SK-N-SH treated with all-trans-retinoic acid at 6 μM for 48 hours (cell line): ENCODE data around the gene DNAH8.

Experiments used
- ATAC-seq: fragments of 200-7000 bp; cut with Tn5 transposase; 3 replicates; pipeline ENCODE4 v1.9.1; 2020; ENCODE audit warnings: mild to moderate bottlenecking, moderate library complexity
- ARNTL ChIP-seq: fragments of 450-650 bp; formaldehyde crosslinking; IDR thresholded peaks from 2 replicates; pipeline ENCODE4 v1.5.0; 2020; ENCODE audit warnings: low read depth, mild to moderate bottlenecking, moderate library complexity, borderline replicate concordance
- BACH2 ChIP-seq: fragments of 250-450 bp; sonication (Bioruptor Pico); IDR thresholded peaks from 2 replicates; pipeline ENCODE4 v1.9.0; 2021; ENCODE audit warnings: mild to moderate bottlenecking, borderline replicate concordance
- CREB5 ChIP-seq: fragments of 250-450 bp; sonication (Bioruptor Pico); IDR thresholded peaks from 2 replicates; pipeline ENCODE4 v1.5.1; 2020; ENCODE audit warnings: low read depth, mild to moderate bottlenecking, moderate library complexity
- CSDC2 ChIP-seq: fragments of 250-450 bp; sonication (Bioruptor Pico); IDR thresholded peaks from 2 replicates; pipeline ENCODE4 v1.5.0; 2020; ENCODE audit warnings: mild to moderate bottlenecking, moderate library complexity
- CSRNP3 ChIP-seq: fragments of 250-450 bp; sonication (Bioruptor Pico); IDR thresholded peaks from 2 replicates; pipeline ENCODE4 v1.5.1; 2021; ENCODE audit warnings: mild to moderate bottlenecking, moderate library complexity
- ESRRG ChIP-seq: fragments of 250-450 bp; sonication (Bioruptor Pico); IDR thresholded peaks from 2 replicates; pipeline ENCODE4 v1.6.1; 2021; ENCODE audit warnings: mild to moderate bottlenecking
- GLIS3 ChIP-seq: fragments of 250-450 bp; sonication (Bioruptor Pico); IDR thresholded peaks from 2 replicates; pipeline ENCODE4 v1.5.0; 2020; ENCODE audit warnings: mild to moderate bottlenecking, moderate library complexity
- ISL1 ChIP-seq: fragments of 250-450 bp; sonication (Bioruptor Pico); IDR thresholded peaks from 2 replicates; pipeline ENCODE4 v2.1.2; 2022; ENCODE audit warnings: mild to moderate bottlenecking, moderate library complexity
- OSR1 ChIP-seq: fragments of 250-450 bp; sonication (Bioruptor Pico); IDR thresholded peaks from 2 replicates; pipeline ENCODE4 v1.8.0; 2022; ENCODE audit warnings: moderate library complexity, mild to moderate bottlenecking, inconsistent platforms
- PATZ1 ChIP-seq: fragments of 250-450 bp; sonication (Bioruptor Pico); IDR thresholded peaks from 2 replicates; pipeline ENCODE4 v1.8.0; 2020; ENCODE audit warnings: mild to moderate bottlenecking, moderate library complexity, borderline replicate concordance
- POU6F1 ChIP-seq: fragments of 250-450 bp; sonication (Bioruptor Pico); IDR thresholded peaks from 2 replicates; pipeline ENCODE4 v1.8.0; 2021; ENCODE audit warnings: low read depth, mild to moderate bottlenecking, moderate library complexity, borderline replicate concordance
- PPARA ChIP-seq: fragments of 250-450 bp; sonication (Bioruptor Pico); IDR thresholded peaks from 2 replicates; pipeline ENCODE4 v1.5.0; 2020; ENCODE audit warnings: mild to moderate bottlenecking, borderline replicate concordance
- RARB ChIP-seq: fragments of 250-450 bp; sonication (Bioruptor Pico); IDR thresholded peaks from 2 replicates; pipeline ENCODE4 v1.8.0; 2021; ENCODE audit warnings: mild to moderate bottlenecking, moderate library complexity
- SNAI2 ChIP-seq: fragments of 250-450 bp; sonication (Bioruptor Pico); IDR thresholded peaks from 2 replicates; pipeline ENCODE4 v1.5.0; 2020; ENCODE audit warnings: mild to moderate bottlenecking, moderate library complexity
- TOX ChIP-seq: fragments of 250-450 bp; sonication (Bioruptor Pico); IDR thresholded peaks from 2 replicates; pipeline ENCODE4 v1.8.0; 2021; ENCODE audit warnings: mild to moderate bottlenecking, moderate library complexity, borderline replicate concordance
- TSHZ2 ChIP-seq: fragments of 250-450 bp; sonication (Bioruptor Pico); IDR thresholded peaks from 2 replicates; pipeline ENCODE4 v1.5.0; 2020; ENCODE audit warnings: mild to moderate bottlenecking, moderate library complexity
- ZC3H10 ChIP-seq: fragments of 250-450 bp; sonication (Bioruptor Pico); IDR thresholded peaks from 2 replicates; pipeline ENCODE4 v1.5.1; 2021; ENCODE audit warnings: mild to moderate bottlenecking, moderate library complexity
- ZFP3 ChIP-seq: fragments of 250-450 bp; sonication (Bioruptor Pico); IDR thresholded peaks from 2 replicates; pipeline ENCODE4 v1.5.0; 2020; ENCODE audit warnings: mild to moderate bottlenecking, moderate library complexity
- ZFP30 ChIP-seq: fragments of 450-650 bp; formaldehyde crosslinking; IDR thresholded peaks from 2 replicates; pipeline ENCODE4 v1.5.0; 2022; ENCODE audit warnings: mild to moderate bottlenecking, moderate library complexity
- ZNF565 ChIP-seq: fragments of 450-650 bp; formaldehyde crosslinking; conservative IDR thresholded peaks from 2 replicates; pipeline ENCODE4 v1.5.0; 2020; ENCODE audit warnings: low read depth, mild to moderate bottlenecking, moderate library complexity
- ZNF8 ChIP-seq: fragments of 450-650 bp; formaldehyde crosslinking; IDR thresholded peaks from 2 replicates; pipeline ENCODE4 v1.5.0; 2020; ENCODE audit warnings: mild to moderate bottlenecking, moderate library complexity

Gene DNAH8

GRCh38 chr6:38982470-38982869, 267.4 kb downstream of the DNAH8 start:
- TF ChIP-seq ISL1 (CRISPR knock-in tag): no peak
- no peak for TF ChIP-seq ESRRG (CRISPR knock-in tag)
- TF ChIP-seq SNAI2 (CRISPR knock-in tag): no peak
- no peak for TF ChIP-seq ZNF8 (CRISPR knock-in tag)
- TF ChIP-seq CREB5 (CRISPR knock-in tag): no peak
- no peak for TF ChIP-seq ZFP3
- TF ChIP-seq ARNTL (CRISPR knock-in tag): no peak
- ATAC-seq: no peak

GRCh38 chr6:38984723-38985122, 269.6 kb downstream of the DNAH8 start:
- TF ChIP-seq CSDC2 (CRISPR knock-in tag) (no peak), RARB (no peak)
- TF ChIP-seq, all 23 proteins: peak for 0
- no peak for ATAC-seq

GRCh38 chr6:38985839-38986238, 270.7 kb downstream of the DNAH8 start:
- no peak for ATAC-seq
- TF ChIP-seq OSR1 (CRISPR knock-in tag) (no peak), TOX (CRISPR knock-in tag) (no peak), BACH2 (CRISPR knock-in tag) (no peak), ISL1 (CRISPR knock-in tag) (no peak), ESRRG (CRISPR knock-in tag) (no peak), PATZ1 (no peak), ZNF565 (no peak), RARB (no peak), CSDC2 (CRISPR knock-in tag) (no peak), ZFP30 (CRISPR knock-in tag) (no peak), ZFP3 (no peak), TSHZ2 (no peak), GLIS3 (CRISPR knock-in tag) (no peak), POU6F1 (CRISPR knock-in tag) (no peak), SNAI2 (CRISPR knock-in tag) (no peak), CSRNP3 (CRISPR knock-in tag) (no peak), ZC3H10 (no peak), PPARA (CRISPR knock-in tag) (no peak)
- TF ChIP-seq, all 23 proteins: peak for 0

GRCh38 chr6:38987503-38987902, 272.4 kb downstream of the DNAH8 start:
- no peak for ATAC-seq
- TF ChIP-seq ISL1 (CRISPR knock-in tag) (no peak), OSR1 (CRISPR knock-in tag) (no peak), BACH2 (CRISPR knock-in tag) (no peak), GLIS3 (CRISPR knock-in tag) (no peak), CSRNP3 (CRISPR knock-in tag) (no peak), TSHZ2 (no peak), PPARA (CRISPR knock-in tag) (no peak), ARNTL (CRISPR knock-in tag) (no peak), ZNF565 (no peak)
